ENCODE data around the gene ENTREP1.
"Not testable (repeated sequence)": the region's sequence is repeated elsewhere in the genome, so short reads cannot be mapped to it uniquely, and the experiment has no call there.

The ENTREP1 gene

DNA sequence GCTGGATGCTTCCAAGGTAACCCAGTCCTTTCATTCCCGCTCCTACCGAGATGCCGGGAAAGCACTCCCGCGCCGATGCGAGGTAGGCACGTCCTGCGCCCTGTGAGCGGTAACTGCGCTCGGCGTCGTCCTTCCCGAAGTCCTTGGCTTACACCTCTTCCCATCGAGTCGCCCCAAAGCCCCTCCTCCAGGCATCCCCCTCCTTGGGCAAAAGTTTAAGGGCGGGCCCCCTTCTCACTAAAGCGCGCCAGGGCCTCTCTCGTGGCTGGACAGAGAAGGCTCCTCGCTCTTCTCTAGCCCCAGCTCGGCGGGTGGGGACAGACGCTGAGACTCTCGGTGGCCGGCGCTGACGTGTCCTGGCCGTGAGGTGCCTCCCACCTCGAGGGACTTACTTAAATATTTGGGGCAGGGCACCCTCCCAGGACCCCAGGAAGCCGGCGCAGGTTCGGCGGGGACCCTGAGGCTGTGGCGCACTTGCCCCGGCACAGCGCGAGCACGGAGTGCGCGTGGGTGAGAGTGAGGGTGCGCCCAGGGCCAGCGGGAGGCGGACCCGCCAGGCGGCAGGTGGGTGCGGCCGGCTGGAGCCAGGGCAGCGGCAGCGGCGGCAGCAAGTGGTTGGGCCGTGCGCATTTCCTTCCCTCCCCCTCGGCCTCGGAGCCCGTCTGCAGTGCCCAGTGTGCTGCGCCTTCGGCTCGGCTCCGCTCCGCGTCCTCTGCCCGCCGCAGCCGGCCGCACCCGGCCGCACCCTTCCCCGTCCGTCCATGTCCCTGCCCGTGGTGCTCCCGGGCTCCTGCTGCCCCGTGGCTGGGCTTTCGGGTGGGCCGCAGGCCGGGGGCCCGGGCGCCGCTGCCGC, at the start of gene ENTREP1:
Gene ENTREP1 (plus strand): TSS at position 667 of the 853 bp plus-strand sequence. CDS start 95 bp downstream, at position 762.
- DNase-seq (ENCODE audit: low read depth), result no peak

GRCh38 chr9:69276775-69277174, 48.2 kb upstream of the ENTREP1 start:
- DNase-seq (ENCODE audit: low read depth), result no peak

DNA sequence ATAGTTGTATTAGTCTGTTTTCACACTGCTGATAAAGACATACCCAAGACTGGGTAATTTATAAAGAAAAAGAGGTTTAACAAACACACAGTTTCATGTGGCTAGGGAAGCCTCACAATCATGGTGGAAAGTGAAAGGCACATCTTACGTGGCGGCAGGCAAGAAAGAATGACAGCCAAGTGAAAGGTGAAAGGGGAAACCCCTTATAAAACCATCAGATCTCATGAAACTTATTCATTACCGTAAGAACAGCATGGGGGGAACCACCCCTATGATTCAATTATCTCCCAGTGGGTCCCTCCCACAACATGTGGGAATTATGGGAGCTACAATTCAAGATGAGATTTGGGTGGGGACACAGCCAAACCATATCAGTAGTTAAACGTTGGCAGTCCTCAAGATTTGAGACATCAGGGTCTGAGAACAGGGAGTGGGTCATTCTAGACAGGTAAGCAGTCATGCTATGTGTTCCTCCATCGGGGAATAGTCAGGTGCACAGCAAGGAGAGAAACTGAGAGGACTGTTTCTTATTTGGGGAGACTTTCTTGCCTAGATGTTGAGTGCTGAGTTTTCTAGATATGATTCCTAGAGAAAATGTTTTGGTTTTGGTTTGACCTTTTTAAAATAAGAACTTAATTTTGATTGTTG, 45.8 kb upstream of the ENTREP1 start:
- DNase-seq (ENCODE audit: low read depth), result peak; percentile 4

- no peak for DNase-seq (ENCODE audit: low read depth)
These were observed 45.3 kb upstream of the ENTREP1 start for GRCh38 chr9:69279733-69280132.

DNA sequence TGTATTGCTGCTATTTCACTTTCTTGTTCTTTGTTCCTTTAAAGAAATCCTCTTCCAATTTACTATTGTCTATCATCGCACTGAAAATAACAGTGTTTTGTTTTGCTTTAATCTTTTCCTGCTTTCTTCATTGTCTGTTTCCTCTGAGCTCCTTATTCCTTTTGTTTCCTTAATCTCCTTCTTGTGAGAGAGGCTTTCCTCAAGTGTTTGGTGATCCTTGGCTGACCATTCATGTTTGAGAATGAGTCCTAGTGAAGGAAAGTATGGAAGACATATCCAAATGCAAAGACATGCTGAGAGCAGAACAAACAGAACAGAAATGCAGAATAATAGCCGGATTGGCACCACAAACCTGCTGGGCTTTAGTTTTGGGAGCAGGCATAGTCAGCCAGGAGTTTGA, 42.0 kb upstream of the ENTREP1 start:
- DNase-seq (ENCODE audit: low read depth), result no peak

GRCh38 chr9:69292078-69292477, 32.9 kb upstream of the ENTREP1 start:
- no peak for DNase-seq (ENCODE audit: low read depth)

DNA sequence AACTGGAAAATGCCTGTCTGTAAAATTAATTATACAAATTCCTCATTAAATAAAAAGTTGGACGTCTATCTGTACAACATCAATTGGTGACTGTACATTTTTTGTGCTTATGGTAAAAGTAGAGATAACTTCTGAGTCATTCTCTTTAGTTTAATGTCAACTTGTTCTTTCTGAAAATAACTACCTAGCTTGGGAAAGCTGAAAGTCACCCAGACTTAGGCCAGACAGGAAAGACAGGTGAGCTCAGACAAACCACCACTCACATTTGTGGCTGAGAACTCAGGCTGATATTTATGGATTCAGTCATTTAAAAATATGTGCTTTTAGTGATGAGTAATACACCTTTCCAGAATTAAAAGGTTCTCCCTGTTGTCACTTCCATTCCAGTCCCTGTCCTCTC, 31.9 kb upstream of the ENTREP1 start:
- DNase-seq (ENCODE audit: low read depth), result no peak

DNA sequence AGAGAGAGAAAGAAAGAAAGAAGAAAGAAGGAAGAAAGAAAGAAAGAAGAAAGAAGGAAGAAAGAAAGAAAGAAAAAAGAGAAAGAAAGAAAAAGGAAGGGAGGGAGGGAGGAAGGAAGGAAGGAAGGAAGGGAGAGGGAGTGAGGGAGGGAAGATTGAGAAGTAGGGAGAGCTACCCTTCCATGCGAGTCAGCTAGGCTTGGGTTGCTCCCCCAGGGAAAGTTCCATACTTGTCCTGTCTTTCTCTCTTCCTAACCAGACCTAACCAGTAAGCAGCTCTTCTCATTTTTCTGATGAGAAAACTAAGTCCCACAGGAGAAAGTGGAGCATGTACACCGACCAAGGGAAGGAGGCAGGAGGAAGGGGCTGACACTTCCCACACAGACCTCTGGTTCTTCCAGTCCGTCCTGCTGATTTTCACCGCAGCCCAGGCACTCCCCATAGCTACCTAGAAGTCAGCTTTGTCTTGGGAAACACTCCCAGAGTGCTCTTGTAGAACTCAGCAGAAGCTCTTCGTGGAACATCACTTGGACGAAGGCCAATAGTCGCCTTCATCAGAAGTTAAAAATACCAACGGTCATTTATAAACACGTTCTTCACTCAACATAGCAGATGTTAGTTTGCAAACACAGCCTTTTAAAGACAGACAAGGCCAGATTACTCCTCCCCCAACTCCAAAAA, 29.0 kb upstream of the ENTREP1 start:
- no peak for DNase-seq (ENCODE audit: low read depth)

DNA sequence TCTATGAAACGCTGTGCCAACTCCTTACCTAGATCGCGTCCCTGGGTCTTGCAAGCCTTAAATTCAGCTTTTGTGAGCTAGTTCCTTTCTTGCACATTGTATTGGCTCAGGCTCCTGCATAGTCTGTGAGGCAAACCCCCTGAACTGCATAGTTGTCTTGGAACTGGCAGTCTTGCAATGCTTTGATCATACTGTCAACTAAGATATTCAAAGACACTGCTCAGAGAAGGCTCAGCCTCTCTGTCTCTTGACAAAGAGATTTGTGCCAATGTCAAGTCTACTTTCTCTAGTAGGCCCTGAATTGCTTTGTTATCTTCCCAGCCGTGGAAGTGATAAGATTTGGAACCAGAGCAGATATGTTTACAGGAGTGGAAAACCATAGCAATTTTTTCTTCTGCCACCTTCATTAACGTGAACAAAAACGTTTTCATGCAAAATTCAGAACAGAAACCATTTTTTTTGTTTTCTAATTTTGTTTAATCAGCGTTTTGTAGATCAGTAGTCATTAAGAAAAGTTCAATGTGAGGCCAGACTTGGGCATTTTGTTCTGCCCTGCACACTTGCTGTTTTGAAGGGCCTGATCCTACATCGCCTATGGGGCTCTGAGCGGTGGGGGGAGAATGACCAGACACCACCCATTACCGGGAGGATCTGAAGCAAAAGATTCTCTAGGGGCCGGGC, 27.6 kb upstream of the ENTREP1 start:
- DNase-seq (ENCODE audit: low read depth), result no peak

DNA sequence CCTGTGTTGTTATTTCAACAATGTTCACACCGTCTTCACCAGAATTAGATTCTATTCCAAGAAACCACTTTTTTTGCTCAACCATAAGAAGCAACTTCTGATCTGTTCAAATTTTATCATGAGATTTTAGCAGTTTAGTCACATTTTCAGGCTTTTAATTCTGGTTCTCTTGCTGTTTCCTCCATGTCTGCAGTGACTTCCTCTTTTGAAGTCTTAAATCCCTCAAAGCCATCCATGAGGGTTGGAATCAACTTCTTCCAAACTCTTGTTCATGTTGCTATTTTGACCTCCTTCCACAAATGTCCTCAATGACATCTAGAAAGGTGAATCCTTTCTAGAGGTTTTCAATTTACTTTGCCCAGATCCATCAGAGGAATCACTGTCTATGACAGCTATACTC, 25.7 kb upstream of the ENTREP1 start:
- DNase-seq (ENCODE audit: low read depth), result no peak

GRCh38 chr9:69299826-69300225, 25.2 kb upstream of the ENTREP1 start:
- no peak for DNase-seq (ENCODE audit: low read depth)

DNA sequence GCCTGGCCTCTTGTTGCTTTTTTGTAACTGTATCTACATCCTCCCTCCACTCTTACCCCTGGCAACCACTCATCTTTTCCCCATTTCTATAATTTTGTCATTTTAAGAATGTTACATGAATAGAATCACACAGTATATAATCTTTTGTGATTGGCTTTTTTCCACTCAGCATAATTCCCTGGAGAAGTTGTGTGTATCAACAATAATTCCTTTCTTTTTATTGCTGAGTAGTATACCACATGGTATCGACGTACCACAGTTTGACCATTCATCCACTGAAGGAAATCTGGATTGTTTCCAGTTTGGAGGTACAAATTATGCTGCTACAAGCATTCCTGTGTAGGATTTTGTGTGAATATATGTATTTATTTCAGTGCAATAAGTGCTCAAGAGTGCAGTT, 21.7 kb upstream of the ENTREP1 start:
- no peak for DNase-seq (ENCODE audit: low read depth)

- DNase-seq (ENCODE audit: low read depth), result not testable (repeated sequence)
These were observed 18.0 kb upstream of the ENTREP1 start for GRCh38 chr9:69306895-69307445.

GRCh38 chr9:69307446-69308205, 17.4 kb upstream of the ENTREP1 start:
- no peak for DNase-seq (ENCODE audit: low read depth)

DNA sequence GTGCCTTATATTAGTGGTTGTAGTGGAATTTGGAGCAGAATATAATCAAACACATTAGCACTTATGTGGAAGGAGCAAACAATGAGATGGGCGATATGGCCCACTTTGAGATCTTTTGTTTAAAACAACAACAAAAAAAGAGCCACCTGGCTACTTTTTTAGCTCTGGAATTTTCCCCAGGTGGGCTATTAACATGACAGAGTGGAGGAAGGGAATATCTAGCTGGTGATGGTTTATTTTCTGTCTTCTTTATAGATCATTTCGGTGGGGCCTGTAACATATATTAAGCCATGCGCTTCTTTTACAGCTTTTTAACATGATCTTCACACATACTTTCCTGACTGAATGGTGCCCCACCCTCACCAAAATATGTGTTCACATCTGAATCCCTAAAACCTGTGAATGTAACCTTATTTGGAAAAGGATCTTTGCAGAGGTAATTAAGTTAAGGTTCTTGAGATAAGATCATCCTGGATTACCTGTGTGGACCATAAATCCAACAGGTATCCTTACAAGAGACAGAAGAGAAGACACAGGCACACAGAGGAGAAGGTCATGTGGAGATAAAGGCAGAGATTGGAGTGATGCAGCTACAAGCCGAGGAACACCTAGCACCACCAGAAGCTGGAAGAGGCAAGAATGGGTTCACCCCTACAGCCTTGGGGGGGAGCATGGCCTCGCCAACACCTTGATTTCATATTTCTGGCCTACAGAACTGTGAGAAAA, 16.6 kb upstream of the ENTREP1 start:
- DNase-seq (ENCODE audit: low read depth), result no peak

GRCh38 chr9:69313175-69313574, 11.8 kb upstream of the ENTREP1 start:
- DNase-seq (ENCODE audit: low read depth), result no peak

GRCh38 chr9:69314547-69314946, 10.5 kb upstream of the ENTREP1 start:
- DNase-seq (ENCODE audit: low read depth), result no peak

DNA sequence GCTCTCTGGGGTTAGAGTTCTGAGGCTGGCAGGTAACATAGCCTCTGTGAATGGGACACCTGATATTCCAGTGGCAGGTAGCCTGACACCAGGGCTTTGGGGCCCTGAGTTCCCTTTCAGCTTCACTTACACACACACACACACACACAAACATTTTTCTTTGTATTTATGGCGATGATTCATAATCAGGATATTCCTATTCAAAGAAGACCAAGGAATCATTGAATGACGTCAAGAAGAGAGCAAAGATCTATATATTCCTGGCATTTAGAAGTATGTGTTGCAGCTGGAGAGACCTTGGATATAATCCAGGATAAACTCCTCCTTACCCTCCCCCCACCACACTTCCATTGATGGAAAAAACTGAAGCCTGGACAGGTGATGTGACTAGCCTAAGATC, 7.9 kb upstream of the ENTREP1 start:
- DNase-seq (ENCODE audit: low read depth), result no peak

DNA sequence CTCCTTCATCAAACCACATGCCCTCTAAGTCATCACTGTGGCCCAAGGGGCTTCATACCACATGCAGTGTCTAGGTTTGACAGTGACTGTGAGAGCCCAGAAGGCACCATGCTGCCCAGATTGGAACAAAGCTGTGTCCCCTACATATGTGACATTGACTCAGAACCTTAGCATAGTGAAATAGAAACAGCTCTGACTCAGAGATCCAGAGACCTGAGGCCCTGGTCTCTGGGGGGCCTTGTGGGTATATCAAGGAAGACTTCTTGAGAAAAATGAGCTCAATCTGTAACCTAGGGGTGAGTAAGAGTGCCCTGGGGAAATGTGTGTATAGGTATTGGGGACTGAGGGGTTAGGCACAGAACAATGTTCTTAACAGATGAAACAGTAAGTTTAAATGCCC, 7.1 kb upstream of the ENTREP1 start:
- DNase-seq (ENCODE audit: low read depth), result peak; percentile 7

- no peak for DNase-seq (ENCODE audit: low read depth)
These were observed 5.5 kb upstream of the ENTREP1 start for GRCh38 chr9:69319324-69320025.
